PC-9 (cell line): Measurements from ENCODE around the gene NELFA. TPM values are rescaled to one million over a fixed set of nuclear protein-coding genes. Genes with fewer than 3 reads are reported as not detected.

Experiments
- BruUV-seq: library from RNA; stranded (reverse); fragments of 400-500 nt; replicated peaks from 2 replicates; lab custom pipeline; 2021; lab: Mats Ljungman, UMichigan
- CTCF ChIA-PET: fragments of 300-600 bp; sonication (Branson Sonifier 250); formaldehyde crosslinking; loops from one replicate; lab custom pipeline; 2022; ENCODE audit warnings: antibody characterized with exemption; lab: Charles Lee
- POLR2A ChIA-PET: fragments of 300-600 bp; sonication (Branson Sonifier 250); formaldehyde crosslinking; loops from one replicate; lab custom pipeline; 2022; ENCODE audit warnings: antibody characterized with exemption; ENCODE audit not compliant: unreplicated experiment; lab: Charles Lee
- DNase-seq, 2 experiments: peaks; one replicate each; pipeline versions ENCODE4 v3.0.0 to v3.0.0-alpha.2; 2015 to 2022; ENCODE audit warnings: mixed read lengths in 1 of 2
- H2AFZ ChIP-seq: fragments of 200-600 bp; sonication (generic); 2 replicates; pipeline ENCODE4 v1.8.1; 2017; ENCODE audit warnings: antibody characterized with exemption
- H3F3A ChIP-seq: fragments of 200-600 bp; sonication (generic); 2 replicates; pipeline ENCODE4 v1.8.1; 2017; ENCODE audit warnings: antibody characterized with exemption, mild to moderate bottlenecking, low read depth; ENCODE audit not compliant: insufficient read depth
- H3K27ac ChIP-seq: fragments of 200-600 bp; sonication (generic); 2 replicates; pipeline ENCODE4 v1.6.1; 2016; ENCODE audit warnings: mixed run types
- H3K27me3 ChIP-seq: fragments of 200-600 bp; sonication (generic); 2 replicates; pipeline ENCODE4 v1.6.1; 2016; ENCODE audit warnings: low read depth, mixed run types; ENCODE audit not compliant: insufficient read depth
- H3K36me3 ChIP-seq: fragments of 200-600 bp; sonication (generic); 2 replicates; pipeline ENCODE4 v1.6.1; 2016; ENCODE audit warnings: low read depth, mixed run types
- H3K4me1 ChIP-seq: fragments of 200-600 bp; sonication (generic); replicated peaks from 2 replicates; pipeline ENCODE4 v1.6.1; 2016; ENCODE audit warnings: mixed run types; ENCODE audit not compliant: insufficient read depth
- H3K4me2 ChIP-seq: fragments of 200-600 bp; sonication (generic); 2 replicates; pipeline ENCODE4 v1.6.1; 2017; ENCODE audit warnings: mixed run types
- H3K4me3 ChIP-seq: fragments of 200-600 bp; sonication (generic); 2 replicates; pipeline ENCODE4 v1.6.1; 2016; ENCODE audit warnings: mixed run types
- H3K79me2 ChIP-seq: fragments of 200-600 bp; sonication (generic); 2 replicates; pipeline ENCODE4 v1.6.1; 2017; ENCODE audit warnings: low read depth, mixed run types
- H3K9me2 ChIP-seq: fragments of 200-600 bp; sonication (generic); 2 replicates; pipeline ENCODE4 v1.8.1; 2017; ENCODE audit warnings: mild to moderate bottlenecking; ENCODE audit not compliant: insufficient read depth
- H3K9me3 ChIP-seq: fragments of 200-600 bp; sonication (generic); 2 replicates; pipeline ENCODE4 v1.8.1; 2016; ENCODE audit warnings: low read depth; ENCODE audit not compliant: insufficient read depth
- H4K20me1 ChIP-seq: fragments of 200-600 bp; sonication (generic); 2 replicates; pipeline ENCODE4 v1.8.1; 2017; ENCODE audit not compliant: insufficient read depth
- EZH2 ChIP-seq: fragments of 200-600 bp; sonication (generic); IDR thresholded peaks from 2 replicates; pipeline ENCODE4 v1.8.0; 2017; ENCODE audit warnings: antibody characterized with exemption, low read depth
- intact Hi-C: fragments of 100-400 bp; cut with micrococcal nuclease; formaldehyde crosslinking; loops from one replicate; pipeline ENCODE4 v1.10.0; 2022; ENCODE audit not compliant: unreplicated experiment
- total RNA-seq: library from RNA; stranded (reverse); gene quantifications from 2 replicates; pipeline ENCODE4 v1.2.3, GENCODE V29; 2021
- TF ChIP-seq, protein P1 (sequence below): fragments of 200-600 bp; sonication (generic); conservative IDR thresholded peaks from 2 replicates; pipeline ENCODE4 v1.6.1; 2017; ENCODE audit warnings: mixed run types, antibody characterized with exemption, mild to moderate bottlenecking, moderate library complexity

The NELFA gene
- total RNA-seq, 1 experiment from 2014 or later, result 52.4 TPM

DNA sequence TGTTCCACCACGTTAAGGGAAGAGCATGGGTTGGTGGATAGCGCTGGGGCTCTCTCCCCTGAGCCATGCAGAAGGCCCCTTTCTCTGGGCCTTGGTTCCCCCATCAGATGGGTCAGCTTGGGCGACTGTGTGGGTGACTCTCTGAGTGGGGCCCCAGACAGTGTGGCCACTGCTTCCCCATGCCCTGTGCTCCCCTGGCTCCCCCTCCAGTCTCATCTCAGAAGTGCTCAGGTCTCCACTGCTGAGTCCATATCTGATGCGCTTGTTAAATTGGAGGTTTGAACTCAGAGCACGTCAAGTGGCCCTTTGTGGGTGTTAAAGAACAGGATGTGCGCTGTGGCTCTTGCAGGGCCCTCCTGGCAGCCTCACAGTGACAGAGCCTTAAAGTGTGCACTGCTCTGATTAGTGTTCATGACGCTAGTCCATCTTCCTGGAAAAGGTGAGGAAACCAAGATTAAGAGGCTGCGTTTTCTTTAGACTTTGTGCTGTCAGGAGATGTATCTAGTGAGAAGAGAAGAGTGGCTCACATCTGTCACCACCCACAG, 59.8 kb downstream of the NELFA start:
- no peaks in the 10 kb centered on the region for H3F3A ChIP-seq
- H3K9me2 ChIP-seq, result no peaks in the 10 kb centered on the region
- H2AFZ ChIP-seq, result no peak overlapping the region
- no peak overlapping the region for H3K27ac ChIP-seq
- DNase-seq, result no peak
- H3K4me2 ChIP-seq, result no peak overlapping the region
- intact Hi-C loops, result no loop called here
- no peaks in the 10 kb centered on the region for H3K36me3 ChIP-seq
- TF ChIP-seq, protein P1, sequence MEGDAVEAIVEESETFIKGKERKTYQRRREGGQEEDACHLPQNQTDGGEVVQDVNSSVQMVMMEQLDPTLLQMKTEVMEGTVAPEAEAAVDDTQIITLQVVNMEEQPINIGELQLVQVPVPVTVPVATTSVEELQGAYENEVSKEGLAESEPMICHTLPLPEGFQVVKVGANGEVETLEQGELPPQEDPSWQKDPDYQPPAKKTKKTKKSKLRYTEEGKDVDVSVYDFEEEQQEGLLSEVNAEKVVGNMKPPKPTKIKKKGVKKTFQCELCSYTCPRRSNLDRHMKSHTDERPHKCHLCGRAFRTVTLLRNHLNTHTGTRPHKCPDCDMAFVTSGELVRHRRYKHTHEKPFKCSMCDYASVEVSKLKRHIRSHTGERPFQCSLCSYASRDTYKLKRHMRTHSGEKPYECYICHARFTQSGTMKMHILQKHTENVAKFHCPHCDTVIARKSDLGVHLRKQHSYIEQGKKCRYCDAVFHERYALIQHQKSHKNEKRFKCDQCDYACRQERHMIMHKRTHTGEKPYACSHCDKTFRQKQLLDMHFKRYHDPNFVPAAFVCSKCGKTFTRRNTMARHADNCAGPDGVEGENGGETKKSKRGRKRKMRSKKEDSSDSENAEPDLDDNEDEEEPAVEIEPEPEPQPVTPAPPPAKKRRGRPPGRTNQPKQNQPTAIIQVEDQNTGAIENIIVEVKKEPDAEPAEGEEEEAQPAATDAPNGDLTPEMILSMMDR, result no peak
- TF ChIP-seq EZH2, result no peak
- no peaks in the 10 kb centered on the region for H4K20me1 ChIP-seq
- POLR2A ChIA-PET, result no interaction called here
- no peaks in the 10 kb centered on the region for H3K27me3 ChIP-seq
- CTCF ChIA-PET, result no interaction called here
- no TSS peak for BruUV-seq
- H3K9me3 ChIP-seq, result no peaks in the 10 kb centered on the region
- H3K4me1 ChIP-seq, result no peaks in the 10 kb centered on the region
- no peak overlapping the region for H3K4me3 ChIP-seq
- H3K79me2 ChIP-seq, result no peaks in the 10 kb centered on the region

DNA sequence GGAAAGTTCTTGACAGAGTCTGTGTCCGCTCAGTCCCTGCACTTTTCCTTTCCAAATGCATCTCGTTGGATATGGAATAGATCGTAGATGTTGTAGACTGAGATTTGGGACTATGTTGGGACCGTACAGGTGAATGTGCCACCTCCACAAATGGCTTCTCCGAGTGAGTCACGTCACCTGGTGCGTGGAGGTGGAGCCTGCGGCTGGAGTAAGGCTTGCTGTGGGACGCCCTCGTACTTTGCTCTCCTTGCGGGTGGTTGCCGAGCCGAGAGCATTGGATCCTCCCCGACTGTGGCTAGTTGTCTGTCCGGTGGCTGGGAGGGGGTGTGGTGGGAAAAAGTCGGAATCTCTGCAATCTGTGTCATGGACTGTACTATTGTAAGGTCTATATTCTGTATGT, 60.5 kb downstream of the NELFA start:
- ChIA-PET CTCF (no interaction called here), POLR2A (no interaction called here)

DNA sequence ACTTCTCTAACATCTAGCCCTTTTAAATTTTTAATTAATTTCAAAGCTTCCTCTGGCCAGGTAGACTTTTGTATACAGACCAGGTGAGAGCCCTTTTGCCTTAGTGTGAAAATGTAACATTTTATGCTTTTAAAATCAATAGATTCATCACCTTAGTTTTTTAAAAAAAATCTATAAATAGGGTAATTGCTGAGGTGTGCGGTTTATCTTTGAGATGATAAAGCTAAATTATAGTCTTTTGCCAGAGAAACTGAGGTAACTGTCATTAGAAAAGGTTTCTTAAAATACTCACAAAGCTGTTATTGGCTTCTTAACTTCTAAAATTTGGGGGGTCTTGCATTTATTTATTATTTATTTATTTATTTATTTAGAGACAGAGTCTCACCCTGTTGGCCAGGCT, 62.9 kb downstream of the NELFA start:
- peaks cover 24% of the 10 kb centered on the region for H3K36me3 ChIP-seq
- no peaks in the 10 kb centered on the region for H3K27me3 ChIP-seq
- POLR2A ChIA-PET, result no interaction called here
- H3K4me3 ChIP-seq, result no peak overlapping the region
- TF ChIP-seq, protein P1, result no peak
- TF ChIP-seq EZH2, result no peak
- CTCF ChIA-PET, result interaction anchor here (0.5 kb wide), 1 partner anchor 50 kb away, joined by 9 read pairs; no protein-coding TSS in a partner anchor
- no TSS peak for BruUV-seq
- intact Hi-C loops, result no loop called here
- no peaks in the 10 kb centered on the region for H3K9me3 ChIP-seq
- no peak overlapping the region for H2AFZ ChIP-seq
- DNase-seq, result no peak
- no peaks in the 10 kb centered on the region for H3K9me2 ChIP-seq
- H3K4me2 ChIP-seq, result no peak overlapping the region
- peaks cover 9% of the 10 kb centered on the region for H3K79me2 ChIP-seq
- H3K27ac ChIP-seq, result no peak overlapping the region
- peaks cover 14% of the 10 kb centered on the region for H3F3A ChIP-seq
- H3K4me1 ChIP-seq, result peaks cover 10% of the 10 kb centered on the region
- no peaks in the 10 kb centered on the region for H4K20me1 ChIP-seq

More for the DNA sequence above, 60.5 kb downstream of the NELFA start:
- Histone ChIP-seq H4K20me1 (no peaks in the 10 kb centered on the region), H2AFZ (no peak overlapping the region), H3F3A (no peaks in the 10 kb centered on the region), H3K27ac (no peak overlapping the region), H3K9me2 (no peaks in the 10 kb centered on the region), H3K27me3 (no peaks in the 10 kb centered on the region), H3K4me2 (no peak overlapping the region), H3K4me1 (no peaks in the 10 kb centered on the region), H3K36me3 (0 out of 2 replicates have a peak, but pooled peaks cover 4% of the 10 kb centered on the region), H3K79me2 (no peaks in the 10 kb centered on the region), H3K9me3 (no peaks in the 10 kb centered on the region), H3K4me3 (no peak overlapping the region)
- BruUV-seq, result no TSS peak
- TF ChIP-seq EZH2, result no peak
- TF ChIP-seq, protein P1, result no peak
- DNase-seq, result no peak
- intact Hi-C loops, result no loop called here
